H54 (cell line): ENCODE measurements around the gene VPS54.
A peak's percentile ranks its signal among the peaks of the same experiment; 100 is the strongest.

Experiments used
- DNase-seq: peaks from one replicate; pipeline ENCODE4 v3.0.0; 2011; ENCODE audit warnings: low spot score, mixed read lengths; ENCODE audit not compliant: insufficient read length
- FAIRE-seq: peaks from 3 replicates; lab custom pipeline; 2011; peaks lifted over from hg19 to GRCh38; lab: Jason Lieb, UNC
- POLR2A ChIP-seq: IDR thresholded peaks from 2 replicates; pipeline ENCODE4 v1.6.1; 2011; ENCODE audit warnings: low read depth, mild to moderate bottlenecking, low read length

VPS54 gene

GRCh38 chr2:63888053-63888452, 131.2 kb downstream of the VPS54 start:
- DNase-seq (no peak), FAIRE-seq (no peak)
- no peak for TF ChIP-seq POLR2A

GRCh38 chr2:63886445-63886844, 132.8 kb downstream of the VPS54 start:
- no peak for TF ChIP-seq POLR2A
- DNase-seq (no peak), FAIRE-seq (no peak)

- no peak for TF ChIP-seq POLR2A
- no peak for DNase-seq
- no peak for FAIRE-seq
Observed at GRCh38 chr2:63882395-63883105, 136.7 kb downstream of the VPS54 start.

- no peak for DNase-seq
- FAIRE-seq = no peak
- no peak for TF ChIP-seq POLR2A
Observed at GRCh38 chr2:63881205-63881604, 138.0 kb downstream of the VPS54 start.

GRCh38 chr2:63880625-63881024, 138.6 kb downstream of the VPS54 start:
- no peak for DNase-seq
- no peak for FAIRE-seq
- no peak for TF ChIP-seq POLR2A

- no peak for TF ChIP-seq POLR2A
- no peak for FAIRE-seq
- no peak for DNase-seq
Observed at GRCh38 chr2:63879876-63880433, 139.3 kb downstream of the VPS54 start.

- TF ChIP-seq POLR2A = no peak
- DNase-seq (no peak), FAIRE-seq (no peak)
Observed at GRCh38 chr2:63878486-63878885, 140.7 kb downstream of the VPS54 start.

GRCh38 chr2:63876311-63876710, 142.9 kb downstream of the VPS54 start:
- DNase-seq = no peak
- TF ChIP-seq POLR2A = no peak
- FAIRE-seq = no peak

GRCh38 chr2:63875559-63876245, 143.5 kb downstream of the VPS54 start:
- TF ChIP-seq POLR2A = no peak

GRCh38 chr2:63875131-63875527, 144.1 kb downstream of the VPS54 start:
- TF ChIP-seq POLR2A = no peak
- no peak for DNase-seq
- no peak for FAIRE-seq

More at GRCh38 chr2:63875559-63876245, 143.5 kb downstream of the VPS54 start:
- FAIRE-seq (no peak), DNase-seq (no peak)

GRCh38 chr2:63874204-63875130, 144.8 kb downstream of the VPS54 start:
- no peak for TF ChIP-seq POLR2A
- DNase-seq (no peak), FAIRE-seq (no peak)

- TF ChIP-seq POLR2A = no peak
- DNase-seq = no peak
- peak; percentile 23 for FAIRE-seq
Observed at GRCh38 chr2:63872571-63873328, 146.5 kb downstream of the VPS54 start.

GRCh38 chr2:63871864-63872263, 147.4 kb downstream of the VPS54 start:
- no peak for TF ChIP-seq POLR2A
- DNase-seq = no peak
- FAIRE-seq = peak; percentile 11
